ENCODE results near the gene OFD1. TPM values are rescaled to one million over a fixed set of nuclear protein-coding genes. Genes with fewer than 3 reads are reported as not detected.

The OFD1 gene
- total and polyA plus RNA-seq, 2 of the 8 experiments (the other 6 are each of a cell fraction or from before 2014, with no cell fraction given), result 8.0 to 23.4 TPM

DNA sequence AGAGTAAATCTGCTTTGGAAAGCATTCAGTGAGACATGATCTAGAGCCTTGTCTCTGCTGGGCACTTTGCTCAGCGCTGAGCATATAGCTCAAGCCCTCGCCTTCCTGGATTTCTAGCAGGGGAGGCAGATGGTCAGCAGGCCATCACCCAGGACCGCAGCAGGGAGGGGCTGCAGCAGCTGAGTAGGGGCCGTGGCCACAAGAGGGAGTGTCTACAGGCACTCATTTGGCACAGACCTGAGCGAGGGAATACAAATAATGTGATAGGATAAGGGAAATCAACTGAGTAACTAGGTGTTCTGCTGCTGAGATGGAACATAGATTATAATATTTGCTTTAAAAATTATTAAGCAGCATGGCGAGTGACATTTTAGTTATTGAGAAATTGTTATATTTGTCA is 30.2 kb downstream of the OFD1 start:
- H3K4me3 ChIP-seq (ENCODE audit: extremely low read depth in 1 of 4, insufficient read depth in 2 of 4, low read depth in 3 of 4, low read length in 4 of 4), result no peak overlapping the region
- H4K91ac ChIP-seq (replicated peaks; ENCODE audit: insufficient read length, low read length), result no peak overlapping the region
- H3K27ac ChIP-seq (ENCODE audit: low read depth, low read length), result no peak overlapping the region
- peaks cover 0 to 16% (median 6%) of the 10 kb centered on the region in 4 experiments; a peak in 4 of 7 replicates for H3K4me1 ChIP-seq (replicated peaks in 1 of 4; ENCODE audit: control insufficient read depth in 3 of 4, insufficient read depth in 4 of 4, low read length in 3 of 4)
- no peak overlapping the region for H2BK12ac ChIP-seq (ENCODE audit: low read depth, low read length)
- no peak overlapping the region for H2AFZ ChIP-seq (ENCODE audit: low read length)
- no peaks in the 10 kb centered on the region for H3K27me3 ChIP-seq (replicated peaks in 1 of 4; ENCODE audit: control insufficient read depth in 3 of 4, extremely low read depth in 1 of 4, insufficient read depth in 3 of 4, low read length in 3 of 4)
- no peak overlapping the region for H4K8ac ChIP-seq (ENCODE audit: extremely low read depth, insufficient read depth, low read length)
- no peaks in the 10 kb centered on the region for H3K23me2 ChIP-seq (ENCODE audit: low read depth, low read length)
- no peaks in the 10 kb centered on the region for H3K9me3 ChIP-seq (ENCODE audit: insufficient read depth in 2 of 2, low read depth in 1 of 2, low read length in 1 of 2)
- H4K5ac ChIP-seq (ENCODE audit: insufficient read length, low read depth, low read length), result no peak overlapping the region
- no peak overlapping the region for H3K14ac ChIP-seq (ENCODE audit: insufficient read length)
- H3K56ac ChIP-seq (replicated peaks; ENCODE audit: insufficient read length, low read depth, low read length), result no peak overlapping the region
- H2AK5ac ChIP-seq (ENCODE audit: low read depth, low read length), result no peak overlapping the region
- H2BK15ac ChIP-seq (ENCODE audit: low read length), result no peak overlapping the region
- 64% methylated on average over 6 of the region's 6 CpGs; no CpG with 5 or more reads in 1 of the 2 experiments for WGBS, 2 experiments (ENCODE audit: extremely low coverage in 1 of 2, insufficient coverage in 1 of 2, insufficient read length in 1 of 2, insufficient replicate concordance in 2 of 2, low coverage in 1 of 2, low lambda C conversion rate in 2 of 2, missing lambda C conversion rate in 1 of 2)
- no peak overlapping the region for H3K18ac ChIP-seq (ENCODE audit: extremely low read depth, low read length)
- peaks cover 0 to 46% (median 4%) of the 10 kb centered on the region in 4 experiments; a peak in 7 of 8 replicates for H3K36me3 ChIP-seq (ENCODE audit: control insufficient read depth in 2 of 4, insufficient read depth in 4 of 4, low read length in 3 of 4)
- POLR2A ChIA-PET (ENCODE audit: partially characterized antibody), result interaction anchor here (0.9 to 1.0 kb wide), 2 partner anchors 11 to 30 kb away, joined by 3 to 4 read pairs; no protein-coding TSS in a partner anchor
- CTCF ChIA-PET (ENCODE audit: partially characterized antibody), result interaction anchor here (0.7 to 1.6 kb wide), 5 partner anchors 12 to 258 kb away, joined by 3 to 6 read pairs (median 3); partner anchors contain the start of genes OFD1 and TRAPPC2
- no peaks in the 10 kb centered on the region for H3K79me1 ChIP-seq (ENCODE audit: low read depth, low read length)
- H2BK120ac ChIP-seq (replicated peaks; ENCODE audit: low read depth, low read length), result no peak overlapping the region
- no peaks in the 10 kb centered on the region for H3K79me2 ChIP-seq (ENCODE audit: control insufficient read depth in 1 of 2, insufficient read depth in 2 of 2, low read length in 2 of 2)
- no peak overlapping the region for H3K4me2 ChIP-seq (ENCODE audit: insufficient read depth in 1 of 2, low read depth in 2 of 2, low read length in 2 of 2)
- no peak for DNase-seq (ENCODE audit: low read depth in 1 of 2, low spot score in 2 of 2)
- H3K4ac ChIP-seq (replicated peaks; ENCODE audit: insufficient read length, low read depth, low read length), result no peak overlapping the region
- H3K23ac ChIP-seq (ENCODE audit: insufficient read length), result no peak overlapping the region
- FAIRE-seq, result no peak
- H2BK20ac ChIP-seq (ENCODE audit: low read length), result no peak overlapping the region
- no peak overlapping the region; a peak in 1 of 7 replicates for H3K9ac ChIP-seq (replicated peaks in 1 of 4; ENCODE audit: extremely low read depth in 1 of 4, low read depth in 3 of 4, low read length in 3 of 4)
- no peak overlapping the region for H2BK5ac ChIP-seq (ENCODE audit: low read depth, low read length)
- H4K20me1 ChIP-seq (replicated peaks in 1 of 2; ENCODE audit: control insufficient read depth in 1 of 2, insufficient read depth in 2 of 2, low read length in 2 of 2), result no peaks in the 10 kb centered on the region
- TF ChIP-seq, protein P1, sequence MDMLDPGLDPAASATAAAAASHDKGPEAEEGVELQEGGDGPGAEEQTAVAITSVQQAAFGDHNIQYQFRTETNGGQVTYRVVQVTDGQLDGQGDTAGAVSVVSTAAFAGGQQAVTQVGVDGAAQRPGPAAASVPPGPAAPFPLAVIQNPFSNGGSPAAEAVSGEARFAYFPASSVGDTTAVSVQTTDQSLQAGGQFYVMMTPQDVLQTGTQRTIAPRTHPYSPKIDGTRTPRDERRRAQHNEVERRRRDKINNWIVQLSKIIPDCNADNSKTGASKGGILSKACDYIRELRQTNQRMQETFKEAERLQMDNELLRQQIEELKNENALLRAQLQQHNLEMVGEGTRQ (IDR thresholded peaks at IDR 0.05; ENCODE audit: low read length), result no peak
- TF ChIP-seq SIRT6 (IDR thresholded peaks at IDR 0.05; ENCODE audit: low read length) (no peak), GABPA (IDR thresholded peaks at IDR 0.05; ENCODE audit: borderline replicate concordance, insufficient read depth, low read length) (no peak), RAD21 (IDR thresholded peaks at IDR 0.05 in 1 of 2, conservative IDR thresholded peaks at IDR 0.05 in 1 of 2; ENCODE audit: low read depth in 2 of 2, low read length in 2 of 2) (peak; percentile 36 to 52), GTF2F1 (IDR thresholded peaks at IDR 0.05; ENCODE audit: borderline replicate concordance, low read depth, low read length) (no peak)
- TF ChIP-seq, protein P2, sequence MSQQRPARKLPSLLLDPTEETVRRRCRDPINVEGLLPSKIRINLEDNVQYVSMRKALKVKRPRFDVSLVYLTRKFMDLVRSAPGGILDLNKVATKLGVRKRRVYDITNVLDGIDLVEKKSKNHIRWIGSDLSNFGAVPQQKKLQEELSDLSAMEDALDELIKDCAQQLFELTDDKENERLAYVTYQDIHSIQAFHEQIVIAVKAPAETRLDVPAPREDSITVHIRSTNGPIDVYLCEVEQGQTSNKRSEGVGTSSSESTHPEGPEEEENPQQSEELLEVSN (IDR thresholded peaks at IDR 0.05), result no peak
- TF ChIP-seq, protein P3, sequence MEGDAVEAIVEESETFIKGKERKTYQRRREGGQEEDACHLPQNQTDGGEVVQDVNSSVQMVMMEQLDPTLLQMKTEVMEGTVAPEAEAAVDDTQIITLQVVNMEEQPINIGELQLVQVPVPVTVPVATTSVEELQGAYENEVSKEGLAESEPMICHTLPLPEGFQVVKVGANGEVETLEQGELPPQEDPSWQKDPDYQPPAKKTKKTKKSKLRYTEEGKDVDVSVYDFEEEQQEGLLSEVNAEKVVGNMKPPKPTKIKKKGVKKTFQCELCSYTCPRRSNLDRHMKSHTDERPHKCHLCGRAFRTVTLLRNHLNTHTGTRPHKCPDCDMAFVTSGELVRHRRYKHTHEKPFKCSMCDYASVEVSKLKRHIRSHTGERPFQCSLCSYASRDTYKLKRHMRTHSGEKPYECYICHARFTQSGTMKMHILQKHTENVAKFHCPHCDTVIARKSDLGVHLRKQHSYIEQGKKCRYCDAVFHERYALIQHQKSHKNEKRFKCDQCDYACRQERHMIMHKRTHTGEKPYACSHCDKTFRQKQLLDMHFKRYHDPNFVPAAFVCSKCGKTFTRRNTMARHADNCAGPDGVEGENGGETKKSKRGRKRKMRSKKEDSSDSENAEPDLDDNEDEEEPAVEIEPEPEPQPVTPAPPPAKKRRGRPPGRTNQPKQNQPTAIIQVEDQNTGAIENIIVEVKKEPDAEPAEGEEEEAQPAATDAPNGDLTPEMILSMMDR (IDR thresholded peaks at IDR 0.05; ENCODE audit: control extremely low read depth in 1 of 3, insufficient read depth in 1 of 3, low read depth in 1 of 3, low read length in 3 of 3), result peak; percentile 48 to 64 (median 62)

All from H1 (cell line).